Ovary (tissue), 3 donors: ENCODE measurements around the gene GINS3.

Experiments used
- CTCF ChIP-seq, 3 donors: fragments of 450-650 bp in 2 of 3; fragments of 200-600 bp in 1 of 3; IDR thresholded peaks; one replicate each; pipeline versions ENCODE4 v1.5.1 to v1.8.0; 2016 to 2022; ENCODE audit warnings: antibody characterized with exemption in 3 of 3, mild to moderate bottlenecking in 1 of 3
- POLR2A ChIP-seq: fragments of 450-650 bp; IDR thresholded peaks from one replicate; pipeline ENCODE4 v1.6.1; 2017; ENCODE audit warnings: antibody characterized with exemption, mild to moderate bottlenecking, moderate library complexity
- donor health status: DM: no; HTN: no; CAD: no.

- no peak for TF ChIP-seq CTCF (IDR thresholded peaks at IDR 0.05)
- TF ChIP-seq POLR2A: no peak
Measured at GRCh38 chr16:58448890-58449289, 56.6 kb downstream of the GINS3 start.
